SH-SY5Y (cell line): ENCODE measurements around the gene CNOT9.

Experiments used
- GATA2 ChIP-seq: IDR thresholded peaks from 2 replicates; pipeline ENCODE4 v1.6.1; 2011; ENCODE audit warnings: mild to moderate bottlenecking, low read depth, low read length
- GATA3 ChIP-seq: IDR thresholded peaks from 2 replicates; pipeline ENCODE4 v1.6.1; 2011; ENCODE audit warnings: low read depth, mild to moderate bottlenecking, low read length, moderate library complexity

The CNOT9 gene, protein sequence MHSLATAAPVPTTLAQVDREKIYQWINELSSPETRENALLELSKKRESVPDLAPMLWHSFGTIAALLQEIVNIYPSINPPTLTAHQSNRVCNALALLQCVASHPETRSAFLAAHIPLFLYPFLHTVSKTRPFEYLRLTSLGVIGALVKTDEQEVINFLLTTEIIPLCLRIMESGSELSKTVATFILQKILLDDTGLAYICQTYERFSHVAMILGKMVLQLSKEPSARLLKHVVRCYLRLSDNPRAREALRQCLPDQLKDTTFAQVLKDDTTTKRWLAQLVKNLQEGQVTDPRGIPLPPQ

DNA sequence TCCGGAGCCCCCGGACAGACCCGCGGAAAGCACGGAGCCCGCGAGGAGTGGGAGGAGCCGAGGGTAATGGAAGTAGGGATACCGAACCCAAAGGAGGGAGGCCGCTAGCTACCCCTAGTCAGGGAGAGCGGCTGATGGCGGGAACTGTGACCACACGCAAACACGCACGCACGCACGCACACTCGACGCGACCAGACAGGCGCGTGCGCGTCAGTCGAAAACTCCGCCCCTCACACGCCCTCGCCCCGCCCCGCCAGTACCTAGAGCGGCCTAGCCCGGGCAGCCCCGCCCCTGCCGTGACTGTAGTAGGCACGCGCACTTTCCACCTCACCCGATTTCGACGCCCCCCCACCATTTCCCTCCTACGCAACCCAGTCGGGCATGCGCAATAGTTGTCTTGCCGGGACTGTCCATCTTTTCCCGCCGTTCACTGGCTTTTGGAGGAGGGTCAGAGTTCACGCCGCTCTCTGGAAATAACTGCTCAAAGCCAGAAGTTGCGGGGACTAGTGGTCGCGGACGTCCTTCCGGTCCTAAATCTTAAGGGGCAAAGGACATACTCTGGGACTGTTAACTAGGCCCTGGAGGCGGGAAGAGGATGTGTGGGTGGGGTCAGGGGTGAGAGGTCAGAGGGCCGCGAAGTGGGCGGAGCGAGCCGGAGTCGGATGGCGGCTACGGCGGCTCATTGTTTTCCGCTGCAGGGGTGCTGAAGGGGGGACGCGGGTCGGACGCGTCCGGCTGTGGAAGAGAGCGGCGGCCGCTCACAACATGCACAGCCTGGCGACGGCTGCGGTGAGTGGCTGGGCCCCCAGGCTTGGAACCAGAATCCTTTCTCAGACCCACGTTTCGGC is at the start of gene CNOT9, which contains the start of gene USP37:
TSS of gene CNOT9 (plus strand) at position 650 of the 848 bp plus-strand sequence. CDS start at position 766, 116 bp downstream.
TSS of gene USP37 (minus strand) at position 162 of the 848 bp plus-strand sequence. CDS start 9,698 bp downstream, outside the sequence.
- TF ChIP-seq GATA2 = no peak

DNA sequence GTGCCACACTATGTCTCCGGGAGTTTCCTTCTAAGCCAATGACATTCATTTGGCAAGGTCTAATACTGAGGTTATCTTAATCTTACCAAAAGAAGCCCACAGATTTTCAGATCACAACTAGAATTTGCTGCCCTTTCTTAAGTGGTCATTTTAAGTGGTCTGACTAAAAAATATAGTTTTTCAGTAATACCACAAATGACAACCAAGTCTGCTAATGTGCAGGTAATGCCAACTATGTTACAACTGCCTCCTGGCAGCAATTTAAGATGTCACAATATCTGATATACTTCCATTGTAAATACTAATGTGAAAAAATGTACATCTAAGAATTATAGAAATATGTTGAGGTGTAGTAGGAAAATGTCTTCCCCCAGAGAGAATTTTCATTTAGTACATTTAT is 49.8 kb upstream of the CNOT9 start:
- TF ChIP-seq GATA3 (no peak), GATA2 (no peak)

DNA sequence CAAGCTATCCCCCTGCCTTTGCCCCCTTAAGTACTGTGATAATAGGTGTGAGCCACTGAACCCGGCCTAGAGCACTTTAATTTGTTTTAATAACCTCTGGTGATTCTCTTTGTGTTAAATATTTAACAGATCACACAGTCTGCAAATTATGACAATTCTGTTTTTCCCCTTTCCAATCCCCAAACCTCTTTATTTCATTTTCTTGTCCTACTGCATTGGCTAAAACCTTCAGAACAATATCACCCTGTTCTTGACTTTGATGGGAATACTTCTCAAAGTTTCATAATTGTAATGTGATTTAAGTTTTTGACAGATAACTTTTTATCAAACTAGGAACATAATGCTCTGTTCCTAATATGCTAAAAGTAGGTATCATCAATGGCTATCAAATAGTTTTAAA is 45.0 kb upstream of the CNOT9 start:
- no peak for TF ChIP-seq GATA2
- no peak for TF ChIP-seq GATA3

DNA sequence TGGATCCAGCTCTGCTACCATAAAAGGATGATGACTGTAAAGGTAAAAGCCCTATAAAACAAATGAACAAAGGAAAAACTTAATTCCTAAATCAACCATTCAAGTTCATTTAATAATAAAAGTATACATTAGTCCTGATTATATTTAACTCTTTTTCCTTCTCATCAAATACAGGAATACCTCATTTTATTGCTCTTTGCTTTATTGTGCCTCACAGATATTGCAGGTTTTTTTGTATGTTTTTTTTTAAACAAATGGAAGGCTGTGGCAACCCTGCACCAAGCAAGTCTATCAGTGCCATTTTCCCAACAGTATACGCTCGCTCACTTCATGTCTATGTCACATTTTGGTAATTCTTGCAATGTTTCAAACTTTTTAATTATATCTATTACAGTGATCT is 38.6 kb upstream of the CNOT9 start:
- TF ChIP-seq GATA2 (no peak), GATA3 (no peak)

DNA sequence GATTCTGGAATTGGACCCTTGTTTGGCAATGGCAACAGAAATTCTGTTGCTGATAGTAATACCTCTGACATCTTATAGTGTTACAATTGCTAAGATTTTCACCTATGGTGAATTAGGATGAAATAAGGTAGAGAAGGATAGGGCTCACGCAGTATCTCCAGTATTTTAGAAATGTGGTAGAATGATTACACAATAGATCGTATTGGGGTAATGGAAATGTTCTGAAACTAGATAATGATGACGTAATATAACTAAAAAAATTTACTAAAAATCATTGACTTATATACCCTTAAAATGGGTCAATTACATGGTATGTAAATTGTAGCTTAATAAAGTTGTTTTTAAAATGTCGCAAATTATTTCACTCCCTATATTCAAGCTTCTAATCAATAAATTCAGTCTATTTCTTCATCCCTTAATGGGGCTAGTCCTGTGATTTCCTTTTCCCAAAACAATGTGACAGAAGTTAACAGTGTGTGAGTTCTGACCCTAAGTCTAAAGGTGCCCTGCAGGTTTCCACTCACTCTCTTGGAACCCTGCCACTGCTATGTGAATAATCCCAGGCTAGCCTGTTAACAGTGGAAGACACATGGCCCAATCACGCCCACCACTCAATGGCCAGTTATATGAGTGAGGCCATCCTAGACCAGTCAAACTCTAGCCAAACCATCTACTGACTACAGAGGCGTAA is 31.7 kb upstream of the CNOT9 start:
- TF ChIP-seq GATA3 = no peak
- TF ChIP-seq GATA2 = no peak

DNA sequence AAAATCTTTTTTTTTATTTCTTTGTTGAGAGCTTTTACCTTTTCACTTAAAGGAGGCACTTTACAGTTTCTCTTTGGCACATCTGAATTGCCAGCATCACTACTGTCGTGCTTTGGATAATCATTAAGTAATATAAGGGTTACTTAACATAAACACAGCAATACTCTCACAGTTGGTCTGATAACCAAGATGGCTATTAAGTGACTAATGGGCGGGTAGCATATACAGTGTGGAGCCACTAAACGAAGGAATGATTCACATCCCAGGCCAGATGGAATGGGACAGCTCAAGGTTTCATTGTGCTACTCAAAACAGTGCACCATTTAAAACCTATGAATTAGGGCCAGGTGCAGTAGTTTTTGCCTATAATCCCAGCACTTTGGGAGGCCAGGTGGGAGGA is 28.6 kb upstream of the CNOT9 start:
- TF ChIP-seq GATA2 (no peak), GATA3 (no peak)

DNA sequence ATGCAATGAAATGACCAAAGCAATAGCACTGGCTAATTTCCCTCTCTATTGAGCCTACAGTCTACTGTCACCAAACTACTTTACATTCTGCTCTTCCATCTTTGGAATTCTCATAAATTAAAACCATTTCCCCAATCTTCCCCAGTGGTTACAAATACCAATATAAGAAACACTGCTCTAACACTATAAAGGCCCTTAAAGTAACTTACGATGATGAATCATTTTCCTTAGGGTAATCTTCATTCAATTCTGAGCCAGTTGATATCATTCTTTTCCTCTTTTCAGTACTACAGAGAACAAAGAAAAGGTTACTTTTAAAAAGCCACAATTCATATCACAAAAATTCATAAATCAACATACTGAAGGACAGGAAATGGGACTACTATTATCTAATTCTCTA is 22.6 kb upstream of the CNOT9 start:
- TF ChIP-seq GATA3 (no peak), GATA2 (no peak)

DNA sequence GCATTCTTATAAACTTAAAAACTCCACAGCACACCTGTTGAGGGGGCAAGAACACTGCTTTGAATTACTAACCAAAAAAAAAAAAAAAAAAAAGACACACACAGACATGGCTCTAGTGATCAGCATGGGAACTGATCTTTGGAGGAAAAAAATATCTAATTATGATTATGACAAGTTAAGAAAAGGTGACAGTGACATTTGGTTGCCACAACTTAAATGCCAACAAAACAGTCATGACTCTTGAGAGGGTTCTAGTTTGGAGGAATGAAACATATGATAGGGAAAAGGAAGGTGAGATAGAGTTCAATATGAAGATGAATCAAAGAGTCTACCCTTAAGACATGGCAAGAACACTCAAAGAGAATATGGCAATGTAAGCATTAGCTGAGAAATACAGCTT is 21.1 kb upstream of the CNOT9 start:
- no peak for TF ChIP-seq GATA2
- TF ChIP-seq GATA3 = no peak

DNA sequence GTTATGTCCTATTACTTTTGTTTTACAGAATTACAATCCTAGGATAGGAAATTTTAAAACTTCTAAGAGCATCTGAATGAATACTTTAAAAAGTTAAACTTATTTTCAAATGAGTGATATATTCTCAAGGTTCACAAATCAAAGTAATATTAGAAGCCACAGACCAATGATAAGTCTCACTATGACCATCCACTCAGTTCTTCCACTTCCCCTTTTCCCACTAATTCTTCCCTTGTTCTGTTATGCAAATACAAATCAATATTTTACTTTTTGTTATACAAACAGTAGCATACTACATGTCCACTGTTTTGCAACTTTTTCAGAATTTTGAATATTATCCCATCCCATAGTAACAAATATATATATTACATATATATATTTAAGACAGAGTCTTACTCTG is 20.7 kb upstream of the CNOT9 start:
- TF ChIP-seq GATA2 (no peak), GATA3 (no peak)

DNA sequence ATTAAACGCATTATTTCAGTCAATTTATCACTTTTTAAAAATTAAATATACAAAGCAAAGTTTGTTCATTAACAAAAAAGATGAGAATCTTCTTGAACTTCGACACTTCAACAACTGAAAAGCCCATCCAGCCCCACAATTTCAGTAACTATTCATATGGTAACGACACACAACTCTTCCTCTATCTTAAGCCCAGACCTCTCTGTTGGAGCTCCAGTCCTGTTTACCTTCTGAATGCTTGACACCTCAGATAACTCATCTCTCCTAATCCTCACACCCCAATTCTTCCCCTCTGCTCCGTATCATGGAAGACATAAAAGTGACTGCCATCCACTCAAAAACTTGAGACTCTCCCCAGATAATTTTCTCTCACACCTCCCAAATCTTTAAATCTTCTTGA is 13.1 kb upstream of the CNOT9 start:
- TF ChIP-seq GATA2 (no peak), GATA3 (no peak)

DNA sequence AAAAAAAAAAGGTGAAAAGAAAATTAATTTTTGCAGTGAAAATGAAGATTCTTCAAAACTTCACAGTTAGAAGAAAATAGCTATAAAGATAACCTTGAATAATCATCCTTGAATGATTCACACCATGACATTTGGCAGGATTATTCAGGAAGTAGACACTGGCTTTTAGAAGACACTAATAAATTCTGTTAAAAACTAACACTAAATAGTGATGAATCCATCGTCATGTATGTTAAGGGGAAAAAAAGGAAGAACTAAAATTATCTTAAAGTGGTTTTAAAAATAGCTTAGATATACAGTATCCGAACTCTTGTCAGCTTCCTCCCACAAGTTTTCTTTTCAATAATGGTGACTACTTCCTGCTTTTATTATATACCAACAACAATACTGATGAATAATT is 10.7 kb upstream of the CNOT9 start:
- TF ChIP-seq GATA3 (no peak), GATA2 (no peak)

DNA sequence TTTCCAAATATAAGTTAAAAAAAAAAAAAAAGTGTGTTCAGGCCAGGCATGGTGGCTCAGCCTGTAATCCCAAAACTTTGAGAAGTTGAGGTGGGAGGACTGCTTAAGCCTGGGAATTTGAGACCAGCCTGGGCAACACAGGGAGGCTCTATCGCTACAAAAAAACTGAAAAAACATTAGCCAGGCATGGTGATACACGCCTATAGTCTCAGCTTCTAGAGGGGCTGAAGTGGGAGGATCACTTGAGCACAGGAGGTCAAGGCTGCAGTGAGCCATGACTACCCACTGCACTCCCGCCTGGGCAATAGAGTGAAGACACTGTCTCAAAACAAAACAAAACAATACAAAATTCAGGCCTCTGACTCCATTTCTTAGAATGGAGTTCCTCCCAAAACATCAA is 9.7 kb upstream of the CNOT9 start:
- TF ChIP-seq GATA3 = no peak
- no peak for TF ChIP-seq GATA2

DNA sequence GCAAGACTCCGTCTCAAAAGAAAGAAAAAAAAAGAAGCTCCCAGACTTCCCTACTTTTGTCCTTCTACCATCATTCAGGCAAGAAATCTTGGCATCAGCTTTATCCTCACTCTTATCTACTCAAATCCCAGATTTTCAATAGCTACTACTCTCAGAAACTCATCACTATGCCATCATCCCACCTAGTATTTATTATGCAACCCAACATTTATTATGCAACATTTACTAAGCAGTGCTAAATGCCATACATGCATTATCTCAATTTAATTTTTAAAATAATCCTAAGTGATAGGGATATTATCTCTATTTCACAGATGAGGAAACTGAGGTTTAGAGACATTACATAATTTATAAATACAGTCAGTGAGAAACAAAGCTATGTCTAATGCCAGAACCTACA is 4.6 kb upstream of the CNOT9 start:
- TF ChIP-seq GATA3 (no peak), GATA2 (no peak)

DNA sequence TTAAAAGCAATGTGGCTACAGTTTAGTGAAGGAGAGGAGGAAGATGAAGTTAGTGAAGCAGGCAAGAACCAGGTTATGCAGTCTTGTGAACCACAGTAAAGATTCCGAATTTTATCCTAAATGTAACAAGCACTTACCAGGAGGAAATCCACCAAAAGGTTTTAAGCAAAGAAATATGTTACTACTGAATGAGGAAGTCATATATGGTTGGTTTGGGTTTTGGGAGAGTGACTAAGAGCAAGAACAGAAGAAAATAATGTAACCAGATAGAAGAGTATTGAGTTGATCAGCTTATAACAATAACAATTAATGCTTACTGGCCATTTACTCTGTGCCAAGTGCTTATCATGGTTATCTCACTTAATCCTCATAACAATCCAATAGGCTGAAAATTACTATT is 2.3 kb upstream of the CNOT9 start:
- TF ChIP-seq GATA2 (no peak), GATA3 (no peak)
